HEK293 (cell line): ENCODE results near the gene TPD52L1.

Source experiments
- CTCF ChIA-PET: fragments of 350-600 bp; formaldehyde crosslinking; extraction: SDS; loops from one replicate; lab custom pipeline; 2021; ENCODE audit warnings: antibody characterized with exemption; lab: Yijun Ruan, JAX
- POLR2A ChIA-PET: fragments of 300-600 bp; formaldehyde crosslinking; extraction: SDS; loops from one replicate; lab custom pipeline; 2020; ENCODE audit warnings: antibody characterized with exemption, inconsistent platforms; lab: Yijun Ruan, JAX
- H3K27ac ChIP-seq: fragments of 200-500 bp; sonication (Bioruptor generic); 2 replicates; pipeline ENCODE4 v1.5.1; 2014; ENCODE audit warnings: low read depth, low read length, control low read depth, inconsistent platforms; ENCODE audit errors: extremely low read depth
- H3K36me3 ChIP-seq, 2 experiments: fragments of 200-500 bp in 1 of 2; sonication (Bioruptor generic) in 1 of 2; 1 replicate in 1 of 2; 2 replicates in 1 of 2; pipeline ENCODE4 v1.5.1; 2014 to 2017; ENCODE audit warnings: inconsistent platforms in 2 of 2, low read length in 2 of 2; ENCODE audit not compliant: control insufficient read depth in 2 of 2, insufficient read depth in 1 of 2
- H3K4me1 ChIP-seq: fragments of 200-500 bp; sonication (Bioruptor generic); 2 replicates; pipeline ENCODE4 v1.5.1; 2014; ENCODE audit warnings: mild to moderate bottlenecking, low read length, inconsistent platforms; ENCODE audit not compliant: control insufficient read depth, insufficient read depth
- H3K4me3 ChIP-seq: 2 replicates; pipeline ENCODE4 v1.5.1; 2011; ENCODE audit warnings: low read depth, mild to moderate bottlenecking, control low read depth, low read length, moderate library complexity
- H3K9me3 ChIP-seq: fragments of 200-500 bp; sonication (Bioruptor generic); 2 replicates; pipeline ENCODE4 v1.5.1; 2014; ENCODE audit warnings: low read depth, low read length, inconsistent platforms; ENCODE audit not compliant: control insufficient read depth, insufficient read depth
- EGR2 ChIP-seq: fragments of 450-650 bp; formaldehyde crosslinking; IDR thresholded peaks from 2 replicates; pipeline ENCODE4 v1.5.1; 2016; ENCODE audit warnings: low read depth, missing biosample characterization, missing genetic modification characterization
- ZNF362 ChIP-seq: fragments of 450-650 bp; formaldehyde crosslinking; IDR thresholded peaks from 2 replicates; pipeline ENCODE4 v1.5.1; 2016; ENCODE audit warnings: missing biosample characterization, missing genetic modification characterization
- ZNF747 ChIP-seq: fragments of 450-650 bp; formaldehyde crosslinking; IDR thresholded peaks from 2 replicates; pipeline ENCODE4 v1.5.1; 2016; ENCODE audit warnings: missing biosample characterization, missing genetic modification characterization

The TPD52L1 gene

DNA sequence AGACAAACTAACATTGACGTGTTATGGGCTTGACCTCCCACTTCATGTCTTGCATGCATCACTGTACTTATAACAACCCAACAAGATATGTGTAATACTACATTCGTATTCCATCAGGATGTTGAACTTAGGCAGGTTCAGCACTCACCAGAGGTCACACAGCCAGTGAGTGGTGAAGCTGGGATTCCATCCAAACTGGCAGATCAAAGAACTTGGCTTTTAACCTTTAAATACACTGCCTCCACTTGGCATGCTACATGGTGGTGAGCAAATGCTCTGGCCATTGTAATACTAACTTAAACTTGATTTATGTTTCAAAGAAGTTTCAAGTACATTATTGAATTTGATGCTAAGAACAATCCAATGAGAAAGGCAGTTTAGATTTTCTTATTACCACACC, 158.9 kb downstream of the TPD52L1 start:
- TF ChIP-seq ZNF747 (tag by site-specific recombination) = no peak
- Histone ChIP-seq H3K4me1 (no peaks in the 10 kb centered on the region), H3K36me3 (no peaks in the 10 kb centered on the region), H3K9me3 (no peaks in the 10 kb centered on the region), H3K27ac (no peak overlapping the region), H3K4me3 (no peak overlapping the region)
- CTCF ChIA-PET = interaction anchor here (0.6 to 8.5 kb wide), 29 partner anchors 11 to 683 kb away, joined by 3 to 201 read pairs (median 6); partner anchors contain the start of genes HDDC2 and TPD52L1
- POLR2A ChIA-PET = interaction anchor here (0.7 to 1.0 kb wide), 3 partner anchors 51 to 454 kb away, joined by 3 to 7 read pairs (median 4); no protein-coding TSS in a partner anchor

DNA sequence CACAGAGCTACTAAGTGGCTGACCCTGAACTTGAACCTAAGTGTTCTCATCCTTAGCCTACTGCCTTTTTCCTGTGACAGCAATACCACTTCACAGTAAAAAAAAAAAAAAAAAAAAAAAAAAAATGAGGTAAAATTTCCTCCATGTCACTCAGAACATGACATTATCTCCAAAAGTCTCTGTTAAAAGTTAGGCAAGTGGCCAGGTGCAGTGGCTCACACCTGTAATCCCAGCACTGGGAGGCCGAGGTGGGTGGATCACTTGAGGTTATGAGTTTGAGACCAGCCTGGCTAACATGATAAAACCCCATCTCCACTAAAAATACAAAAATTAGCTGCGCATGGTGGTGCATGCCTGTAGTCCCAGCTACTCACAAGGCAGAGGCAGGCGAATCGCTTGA, 159.4 kb downstream of the TPD52L1 start:
- H3K27ac ChIP-seq = no peak overlapping the region
- H3K4me3 ChIP-seq = no peak overlapping the region
- ChIA-PET CTCF (interaction anchor here (0.6 to 8.5 kb wide), 40 partner anchors 10 to 662 kb away, joined by 3 to 201 read pairs (median 4); partner anchors contain the start of gene TPD52L1), POLR2A (interaction anchor here (0.7 kb wide), 2 partner anchors 114 to 453 kb away, joined by 4 to 7 read pairs; no protein-coding TSS in a partner anchor)
- H3K9me3 ChIP-seq = no peaks in the 10 kb centered on the region
- no peaks in the 10 kb centered on the region for H3K36me3 ChIP-seq
- H3K4me1 ChIP-seq = no peaks in the 10 kb centered on the region
- TF ChIP-seq ZNF362 (peak; percentile 87), EGR2 (tag by site-specific recombination) (no peak)
